GM10847 (cell line): ENCODE results near the gene F2R.

Source experiments
- POLR2A ChIP-seq: IDR thresholded peaks from 2 replicates; pipeline ENCODE4 v1.6.1; 2011; ENCODE audit not compliant: insufficient read length; ENCODE audit errors: extremely low read depth

Gene F2R

GRCh38 chr5:76762484-76762883 is 46.6 kb downstream of the F2R start:
- TF ChIP-seq POLR2A: no peak

GRCh38 chr5:76763136-76763535 is 47.2 kb downstream of the F2R start:
- TF ChIP-seq POLR2A: no peak

- TF ChIP-seq POLR2A: no peak
Observed at GRCh38 chr5:76764374-76764773, 48.4 kb downstream of the F2R start.

GRCh38 chr5:76765249-76765648 is 49.3 kb downstream of the F2R start:
- TF ChIP-seq POLR2A: no peak

GRCh38 chr5:76766746-76767145 is 50.8 kb downstream of the F2R start:
- TF ChIP-seq POLR2A: no peak

GRCh38 chr5:76771705-76772405 is 55.9 kb downstream of the F2R start:
- TF ChIP-seq POLR2A: no peak

- no peak for TF ChIP-seq POLR2A
Observed at GRCh38 chr5:76775921-76776320, 60.0 kb downstream of the F2R start.

GRCh38 chr5:76776391-76776790 is 60.5 kb downstream of the F2R start:
- TF ChIP-seq POLR2A: no peak

GRCh38 chr5:76781775-76782174 is 65.8 kb downstream of the F2R start:
- no peak for TF ChIP-seq POLR2A

GRCh38 chr5:76782444-76782843 is 66.5 kb downstream of the F2R start:
- no peak for TF ChIP-seq POLR2A
